Loucy (cell line): ENCODE measurements around the gene SAA4.
"Not testable (repeated sequence)": the region's sequence is repeated elsewhere in the genome, so short reads cannot be mapped to it uniquely, and the experiment has no call there.

Experiments used
- H2AFZ ChIP-seq: fragments of 200-600 bp; sonication (generic); 2 replicates; pipeline ENCODE4 v1.6.0; 2016; ENCODE audit warnings: antibody characterized with exemption, mild to moderate bottlenecking, low read length, moderate library complexity
- H3F3A ChIP-seq: fragments of 200-600 bp; 2 replicates; pipeline ENCODE4 v1.6.0; 2016; ENCODE audit warnings: antibody characterized with exemption, low read depth, mild to moderate bottlenecking
- H3K27me3 ChIP-seq: fragments of 200-600 bp; sonication (generic); 2 replicates; pipeline ENCODE4 v1.6.1; 2014; ENCODE audit warnings: low read length, mild to moderate bottlenecking; ENCODE audit not compliant: insufficient read depth, poor library complexity, severe bottlenecking
- H3K36me3 ChIP-seq: fragments of 200-600 bp; sonication (generic); 2 replicates; pipeline ENCODE4 v1.6.1; 2016; ENCODE audit warnings: low read length; ENCODE audit not compliant: insufficient read depth
- H3K4me1 ChIP-seq: fragments of 200-600 bp; sonication (generic); 2 replicates; pipeline ENCODE4 v1.5.1; 2014; ENCODE audit warnings: low read length, mild to moderate bottlenecking; ENCODE audit not compliant: insufficient read depth, poor library complexity, severe bottlenecking
- H3K4me2 ChIP-seq: fragments of 200-600 bp; sonication (generic); 2 replicates; pipeline ENCODE4 v1.6.0; 2014; ENCODE audit warnings: antibody characterized with exemption, low read length, low read depth, mild to moderate bottlenecking; ENCODE audit not compliant: poor library complexity, severe bottlenecking
- H3K4me3 ChIP-seq: fragments of 200-600 bp; sonication (generic); 2 replicates; pipeline ENCODE4 v1.5.1; 2014; ENCODE audit warnings: low read length, mild to moderate bottlenecking, mixed read lengths; ENCODE audit not compliant: poor library complexity, severe bottlenecking
- H3K79me2 ChIP-seq: fragments of 200-600 bp; sonication (generic); 2 replicates; pipeline ENCODE4 v1.6.1; 2014; ENCODE audit warnings: low read length; ENCODE audit not compliant: insufficient read depth
- H3K9ac ChIP-seq: fragments of 200-600 bp; sonication (generic); 2 replicates; pipeline ENCODE4 v1.6.0; 2014; ENCODE audit warnings: mild to moderate bottlenecking, low read depth, low read length, moderate library complexity; ENCODE audit not compliant: poor library complexity, severe bottlenecking
- H3K9me2 ChIP-seq: fragments of 200-600 bp; sonication (generic); replicated peaks from 2 replicates; pipeline ENCODE4 v1.6.1; 2016; ENCODE audit warnings: low read depth, low read length, mixed read lengths
- H3K9me3 ChIP-seq: fragments of 200-600 bp; sonication (generic); 2 replicates; pipeline ENCODE4 v1.6.1; 2014; ENCODE audit warnings: mild to moderate bottlenecking, antibody characterized with exemption, low read length, low read depth; ENCODE audit not compliant: insufficient read depth
- H4K20me1 ChIP-seq: fragments of 200-600 bp; sonication (generic); 2 replicates; pipeline ENCODE4 v1.6.0; 2014; ENCODE audit warnings: antibody characterized with exemption, low read length, mild to moderate bottlenecking; ENCODE audit not compliant: insufficient read depth, poor library complexity, severe bottlenecking
- CTCF ChIP-seq: fragments of 200-600 bp; sonication (generic); conservative IDR thresholded peaks from 2 replicates; pipeline ENCODE4 v1.5.1; 2014; ENCODE audit warnings: mild to moderate bottlenecking, antibody characterized with exemption, low read length
- EZH2phosphoT487 ChIP-seq: fragments of 200-600 bp; IDR thresholded peaks from 2 replicates; pipeline ENCODE4 v1.6.1; 2018; ENCODE audit warnings: antibody characterized with exemption, mild to moderate bottlenecking, moderate library complexity, borderline replicate concordance

Gene SAA4

GRCh38 chr11:18253778-18254338 lies 17.3 kb upstream of the SAA4 start:
- Histone ChIP-seq H3K4me3 (no peak overlapping the region), H2AFZ (no peak overlapping the region), H3K27me3 (no peaks in the 10 kb centered on the region), H3K36me3 (no peaks in the 10 kb centered on the region), H3K9me3 (no peaks in the 10 kb centered on the region), H3K9me2 (no peaks in the 10 kb centered on the region), H3K79me2 (no peaks in the 10 kb centered on the region), H3K4me1 (no peaks in the 10 kb centered on the region), H3F3A (no peaks in the 10 kb centered on the region), H4K20me1 (no peaks in the 10 kb centered on the region), H3K4me2 (no peak overlapping the region), H3K9ac (no peak overlapping the region)
- TF ChIP-seq EZH2phosphoT487 (no peak), CTCF (no peak)

GRCh38 chr11:18253233-18253632 lies 16.6 kb upstream of the SAA4 start:
- H3K79me2 ChIP-seq, result no peaks in the 10 kb centered on the region
- H3K4me3 ChIP-seq, result no peak overlapping the region
- no peak overlapping the region for H3K9ac ChIP-seq
- H3K36me3 ChIP-seq, result no peaks in the 10 kb centered on the region
- no peaks in the 10 kb centered on the region for H3K27me3 ChIP-seq
- no peaks in the 10 kb centered on the region for H3K9me2 ChIP-seq
- H3K4me1 ChIP-seq, result no peaks in the 10 kb centered on the region
- H4K20me1 ChIP-seq, result no peaks in the 10 kb centered on the region
- no peak overlapping the region for H2AFZ ChIP-seq
- H3K9me3 ChIP-seq, result no peaks in the 10 kb centered on the region
- H3K4me2 ChIP-seq, result no peak overlapping the region
- TF ChIP-seq EZH2phosphoT487 (no peak), CTCF (no peak)
- H3F3A ChIP-seq, result no peaks in the 10 kb centered on the region

- no peak for TF ChIP-seq CTCF
- TF ChIP-seq EZH2phosphoT487, result no peak
- Histone ChIP-seq H3K4me1 (no peaks in the 10 kb centered on the region), H3F3A (no peaks in the 10 kb centered on the region), H3K4me2 (no peak within 1 kb of the TSS), H3K27me3 (no peaks in the 10 kb centered on the region), H3K9me3 (no peaks in the 10 kb centered on the region), H3K9ac (no peak within 1 kb of the TSS), H2AFZ (no peak within 1 kb of the TSS), H3K4me3 (no peak within 1 kb of the TSS), H3K79me2 (no peaks in the 10 kb centered on the region), H4K20me1 (no peaks in the 10 kb centered on the region), H3K9me2 (no peaks in the 10 kb centered on the region), H3K36me3 (no peaks in the 10 kb centered on the region)
Observed at GRCh38 chr11:18248561-18248960, 12.0 kb upstream of the SAA4 start, which contains the start of gene SAA2. Gene SAA2, minus strand, starts transcription at chr11:18248668. Its CDS starts 657 bp downstream, at chr11:18248011.

- not testable (repeated sequence) for H3K27me3 ChIP-seq, H3K4me1 ChIP-seq, H2AFZ ChIP-seq, H3K9ac ChIP-seq, H3F3A ChIP-seq, H3K79me2 ChIP-seq, H3K36me3 ChIP-seq, H4K20me1 ChIP-seq, H3K9me2 ChIP-seq, H3K9me3 ChIP-seq, H3K4me2 ChIP-seq, H3K4me3 ChIP-seq
Observed at GRCh38 chr11:18247191-18247581, 10.6 kb upstream of the SAA4 start.

GRCh38 chr11:18246379-18247190 lies 10.0 kb upstream of the SAA4 start:
- not testable (repeated sequence) for H3K27me3 ChIP-seq, H3K36me3 ChIP-seq, H4K20me1 ChIP-seq, H3K9me2 ChIP-seq, H3K4me3 ChIP-seq, H3K4me1 ChIP-seq, H3K79me2 ChIP-seq, H3K9ac ChIP-seq, H2AFZ ChIP-seq, H3K4me2 ChIP-seq, H3K9me3 ChIP-seq, H3F3A ChIP-seq
